GM12891 (cell line): ENCODE measurements around the gene NFE2L2.

Experiments
- PAX5 ChIP-seq: IDR thresholded peaks from 2 replicates; pipeline ENCODE4 v1.6.1; 2011; ENCODE audit warnings: low read length, moderate library complexity, mild to moderate bottlenecking; ENCODE audit not compliant: insufficient read depth, severe bottlenecking
- POLR2A ChIP-seq: IDR thresholded peaks from 2 replicates; pipeline ENCODE4 v1.6.1; 2011; ENCODE audit warnings: low read depth, low read length, control low read depth
- POLR2AphosphoS5 ChIP-seq: IDR thresholded peaks from 2 replicates; pipeline ENCODE4 v1.6.1; 2011; ENCODE audit warnings: low read depth, low read length, control low read depth
- POU2F2 ChIP-seq: IDR thresholded peaks from 2 replicates; pipeline ENCODE4 v1.6.1; 2011; ENCODE audit warnings: low read depth, mild to moderate bottlenecking, control low read depth, low read length, moderate library complexity
- SPI1 ChIP-seq: IDR thresholded peaks from 2 replicates; pipeline ENCODE4 v1.6.1; 2011; ENCODE audit warnings: low read depth, low read length, control low read depth
- TAF1 ChIP-seq: IDR thresholded peaks from 2 replicates; pipeline ENCODE4 v1.6.1; 2011; ENCODE audit warnings: low read depth, low read length, control low read depth

GRCh38 chr2:177192788-177193187, 71.7 kb downstream of the NFE2L2 start:
- TF ChIP-seq SPI1 (no peak), POLR2AphosphoS5 (no peak), POLR2A (no peak), TAF1 (no peak), PAX5 (no peak), POU2F2 (no peak)
